A549 (cell line): ENCODE results near the gene FGFR4.

Experiments used
- BCL3 ChIP-seq: fragments of >200 bp; sonication (Bioruptor Twin); formaldehyde crosslinking; IDR thresholded peaks from 3 replicates; pipeline ENCODE4 v1.6.1; 2016
- CHD2 ChIP-seq: fragments of 150-350 bp; IDR thresholded peaks from 2 replicates; pipeline ENCODE4 v1.6.1; 2014; ENCODE audit warnings: low read length; ENCODE audit not compliant: partially characterized antibody
- CTCF ChIP-seq: fragments of >200 bp; sonication (Bioruptor Twin); formaldehyde crosslinking; IDR thresholded peaks from 3 replicates; pipeline ENCODE4 v1.5.1; 2016
- ESRRA ChIP-seq: fragments of 150-350 bp; IDR thresholded peaks from 2 replicates; pipeline ENCODE4 v1.6.1; 2014; ENCODE audit warnings: mild to moderate bottlenecking, low read length, borderline replicate concordance
- MAFK ChIP-seq: fragments of 450-650 bp; IDR thresholded peaks from 2 replicates; pipeline ENCODE4 v1.6.1; 2014; ENCODE audit not compliant: partially characterized antibody
- MAX ChIP-seq: IDR thresholded peaks from 2 replicates; pipeline ENCODE4 v1.6.1; 2012
- POLR2A ChIP-seq: IDR thresholded peaks from 2 replicates; pipeline ENCODE4 v1.6.1; 2012; ENCODE audit warnings: mild to moderate bottlenecking, low read length
- RAD21 ChIP-seq, 2 experiments: fragments of >200 bp in 1 of 2; sonication (Bioruptor Twin) in 1 of 2; formaldehyde crosslinking in 1 of 2; IDR thresholded peaks in 1 of 2; conservative IDR thresholded peaks in 1 of 2; 2 replicates in 1 of 2; 3 replicates in 1 of 2; pipeline ENCODE4 v1.6.1; 2012 to 2018; ENCODE audit warnings: inconsistent platforms in 1 of 2
- REST ChIP-seq: fragments of 200-600 bp; sonication (generic); IDR thresholded peaks from 2 replicates; pipeline ENCODE4 v1.6.1; 2016; ENCODE audit warnings: antibody characterized with exemption, mild to moderate bottlenecking, moderate library complexity

- TF ChIP-seq CTCF (no peak), CHD2 (no peak), RAD21 (conservative IDR thresholded peaks at IDR 0.05 in 1 of 2, IDR thresholded peaks at IDR 0.05 in 1 of 2) (no peak), MAX (no peak), MAFK (no peak), REST (no peak), POLR2A (no peak), BCL3 (no peak), ESRRA (no peak)
Observed at GRCh38 chr5:177085985-177086653, 596 bp upstream of the FGFR4 start.
